Measurements from ENCODE around the gene OPCML. TPM values are rescaled to one million over a fixed set of nuclear protein-coding genes. Genes with fewer than 3 reads are reported as not detected.

Gene OPCML
- total and polyA plus RNA-seq, 2 donors (not counting 1 experiment from before 2014, with no cell fraction given), result 0.99 to 2.8 TPM

DNA sequence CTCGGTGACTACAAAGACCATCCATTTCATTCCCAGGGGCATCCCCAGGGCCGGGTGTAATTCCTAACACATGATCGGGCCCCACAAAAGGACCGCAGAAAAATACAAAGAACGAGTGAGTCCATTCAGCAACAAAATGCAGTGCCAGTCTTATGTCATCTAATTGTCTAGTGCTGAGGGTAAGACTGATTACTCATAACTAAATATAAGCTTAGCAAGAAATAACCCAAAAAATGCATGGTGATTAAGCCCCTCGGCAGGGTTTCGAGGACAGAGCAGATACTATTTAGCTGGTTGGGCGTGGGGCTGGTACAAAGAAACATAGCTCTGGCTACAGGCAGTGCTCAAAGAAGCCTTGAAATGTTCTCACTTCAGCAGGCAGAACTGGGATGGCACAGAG lies 1078.9 kb downstream of the OPCML start:
- H3K79me2 ChIP-seq (ENCODE audit: control insufficient read depth, insufficient read depth, low read length), result no peaks in the 10 kb centered on the region
- H3K9me3 ChIP-seq (ENCODE audit: control insufficient read depth, insufficient read depth, low read depth, low read length), result no peaks in the 10 kb centered on the region
- no peak overlapping the region for H3K9ac ChIP-seq (ENCODE audit: insufficient read depth, low read length)
- peaks cover 2% of the 10 kb centered on the region for H3K4me1 ChIP-seq (ENCODE audit: control insufficient read depth, extremely low read depth, insufficient read depth, low read length)
- H3K36me3 ChIP-seq (ENCODE audit: control insufficient read depth, insufficient read depth, low read length), result no peaks in the 10 kb centered on the region
- H3K4me3 ChIP-seq (replicated peaks in 1 of 4; ENCODE audit: control extremely low read depth in 1 of 4, insufficient read depth in 1 of 4, low read depth in 3 of 4, low read length in 4 of 4), result no peak overlapping the region
- peak in 1 of 2 donors; percentile 77 for DNase-seq (ENCODE audit: low read depth in 2 of 2)
- H4K20me1 ChIP-seq (ENCODE audit: control insufficient read depth, extremely low read depth, insufficient read depth, low read length), result no peaks in the 10 kb centered on the region
- no peak overlapping the region for H2AFZ ChIP-seq (ENCODE audit: low read length)
- no peak for TF ChIP-seq EZH2 (IDR thresholded peaks at IDR 0.05; ENCODE audit: low read length, missing control alignments)
- TF ChIP-seq, protein P1, sequence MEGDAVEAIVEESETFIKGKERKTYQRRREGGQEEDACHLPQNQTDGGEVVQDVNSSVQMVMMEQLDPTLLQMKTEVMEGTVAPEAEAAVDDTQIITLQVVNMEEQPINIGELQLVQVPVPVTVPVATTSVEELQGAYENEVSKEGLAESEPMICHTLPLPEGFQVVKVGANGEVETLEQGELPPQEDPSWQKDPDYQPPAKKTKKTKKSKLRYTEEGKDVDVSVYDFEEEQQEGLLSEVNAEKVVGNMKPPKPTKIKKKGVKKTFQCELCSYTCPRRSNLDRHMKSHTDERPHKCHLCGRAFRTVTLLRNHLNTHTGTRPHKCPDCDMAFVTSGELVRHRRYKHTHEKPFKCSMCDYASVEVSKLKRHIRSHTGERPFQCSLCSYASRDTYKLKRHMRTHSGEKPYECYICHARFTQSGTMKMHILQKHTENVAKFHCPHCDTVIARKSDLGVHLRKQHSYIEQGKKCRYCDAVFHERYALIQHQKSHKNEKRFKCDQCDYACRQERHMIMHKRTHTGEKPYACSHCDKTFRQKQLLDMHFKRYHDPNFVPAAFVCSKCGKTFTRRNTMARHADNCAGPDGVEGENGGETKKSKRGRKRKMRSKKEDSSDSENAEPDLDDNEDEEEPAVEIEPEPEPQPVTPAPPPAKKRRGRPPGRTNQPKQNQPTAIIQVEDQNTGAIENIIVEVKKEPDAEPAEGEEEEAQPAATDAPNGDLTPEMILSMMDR (conservative IDR thresholded peaks at IDR 0.05 in 1 of 2, IDR thresholded peaks at IDR 0.05 in 1 of 2; ENCODE audit: low read depth in 1 of 2, low read length in 2 of 2), result no peak
- no peak overlapping the region for H3K27ac ChIP-seq (ENCODE audit: insufficient read depth, low read length)
- no peaks in the 10 kb centered on the region for H3K27me3 ChIP-seq (ENCODE audit: control insufficient read depth, insufficient read depth, low read length)
- no peak overlapping the region for H3K4me2 ChIP-seq (ENCODE audit: extremely low read depth, insufficient read depth, low read length)

DNA sequence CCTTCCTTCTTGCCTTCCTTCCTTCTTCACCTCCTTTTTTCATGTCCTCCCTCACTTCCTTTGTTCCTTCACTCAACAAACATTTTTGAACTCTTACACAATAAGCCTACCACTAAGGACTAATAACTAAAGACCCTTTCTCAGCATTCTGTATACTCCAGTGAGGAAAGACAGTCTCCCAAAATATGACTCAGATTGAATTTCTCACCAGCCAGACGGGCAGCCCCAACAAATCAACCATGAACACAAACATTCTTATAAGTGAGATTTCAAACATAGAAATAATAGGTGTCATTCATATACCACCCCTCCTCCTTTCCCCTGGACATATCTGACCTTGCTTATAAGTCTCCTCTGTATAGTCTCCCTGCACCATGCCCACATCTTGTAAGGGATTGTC lies 1079.7 kb downstream of the OPCML start:
- TF ChIP-seq, protein P1 (conservative IDR thresholded peaks at IDR 0.05 in 1 of 2, IDR thresholded peaks at IDR 0.05 in 1 of 2; ENCODE audit: low read depth in 1 of 2, low read length in 2 of 2), result no peak
- TF ChIP-seq EZH2 (IDR thresholded peaks at IDR 0.05; ENCODE audit: low read length, missing control alignments), result no peak
- Histone ChIP-seq H3K27ac (ENCODE audit: insufficient read depth, low read length) (no peak overlapping the region), H3K36me3 (ENCODE audit: control insufficient read depth, insufficient read depth, low read length) (no peaks in the 10 kb centered on the region), H3K4me3 (replicated peaks in 1 of 4; ENCODE audit: control extremely low read depth in 1 of 4, insufficient read depth in 1 of 4, low read depth in 3 of 4, low read length in 4 of 4) (no peak overlapping the region), H3K79me2 (ENCODE audit: control insufficient read depth, insufficient read depth, low read length) (no peaks in the 10 kb centered on the region), H2AFZ (ENCODE audit: low read length) (no peak overlapping the region), H3K9me3 (ENCODE audit: control insufficient read depth, insufficient read depth, low read depth, low read length) (no peaks in the 10 kb centered on the region), H3K9ac (ENCODE audit: insufficient read depth, low read length) (no peak overlapping the region), H4K20me1 (ENCODE audit: control insufficient read depth, extremely low read depth, insufficient read depth, low read length) (no peaks in the 10 kb centered on the region), H3K27me3 (ENCODE audit: control insufficient read depth, insufficient read depth, low read length) (no peaks in the 10 kb centered on the region), H3K4me1 (ENCODE audit: control insufficient read depth, extremely low read depth, insufficient read depth, low read length) (peaks cover 2% of the 10 kb centered on the region), H3K4me2 (ENCODE audit: extremely low read depth, insufficient read depth, low read length) (no peak overlapping the region)
- peak in 1 of 2 donors; percentile 45 for DNase-seq (ENCODE audit: low read depth in 2 of 2)

DNA sequence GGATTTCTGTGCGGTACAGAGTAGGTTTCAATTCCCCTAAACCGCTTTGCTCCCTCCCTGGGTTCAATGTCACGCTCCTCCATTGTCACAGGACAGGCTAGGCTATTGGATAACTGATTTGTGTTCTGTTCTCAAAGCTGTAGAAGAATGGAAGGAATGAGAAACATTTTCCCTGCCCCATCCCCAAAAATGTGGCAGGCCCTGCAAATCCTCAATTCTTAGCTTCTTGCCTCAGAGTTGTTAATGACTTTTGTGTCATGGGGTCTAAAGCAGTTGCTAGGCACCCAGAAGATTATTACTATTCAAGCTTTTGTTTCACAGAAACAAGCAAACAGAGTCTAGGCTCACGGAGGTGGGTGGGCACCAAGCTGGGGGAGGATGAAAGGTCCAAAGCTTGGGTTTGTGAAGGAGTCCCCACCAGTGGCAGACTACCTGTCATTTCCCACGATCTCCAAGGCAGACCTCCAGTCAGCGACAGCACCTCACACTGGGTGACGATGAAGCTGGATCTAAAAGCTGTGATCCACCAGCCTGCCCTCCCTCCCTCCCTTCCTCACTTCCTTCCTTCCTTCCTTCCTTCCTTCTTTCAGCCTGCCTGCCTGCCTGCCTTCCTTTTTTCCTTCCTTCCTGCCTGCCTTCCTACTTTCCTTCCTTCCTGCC lies 1080.2 kb downstream of the OPCML start:
- no peak overlapping the region for H3K9ac ChIP-seq (ENCODE audit: insufficient read depth, low read length)
- peak in 1 of 2 donors; percentile 36 for DNase-seq (ENCODE audit: low read depth in 2 of 2)
- H3K9me3 ChIP-seq (ENCODE audit: control insufficient read depth, insufficient read depth, low read depth, low read length), result no peaks in the 10 kb centered on the region

More for the DNA sequence above, 1080.2 kb downstream of the OPCML start:
- TF ChIP-seq EZH2 (IDR thresholded peaks at IDR 0.05; ENCODE audit: low read length, missing control alignments), result no peak
- TF ChIP-seq, protein P1 (conservative IDR thresholded peaks at IDR 0.05 in 1 of 2, IDR thresholded peaks at IDR 0.05 in 1 of 2; ENCODE audit: low read depth in 1 of 2, low read length in 2 of 2), result no peak
- Histone ChIP-seq H2AFZ (ENCODE audit: low read length) (no peak overlapping the region), H3K27ac (ENCODE audit: insufficient read depth, low read length) (no peak overlapping the region), H3K4me3 (replicated peaks in 1 of 4; ENCODE audit: control extremely low read depth in 1 of 4, insufficient read depth in 1 of 4, low read depth in 3 of 4, low read length in 4 of 4) (no peak overlapping the region), H3K36me3 (ENCODE audit: control insufficient read depth, insufficient read depth, low read length) (no peaks in the 10 kb centered on the region), H3K4me1 (ENCODE audit: control insufficient read depth, extremely low read depth, insufficient read depth, low read length) (peaks cover 2% of the 10 kb centered on the region), H3K4me2 (ENCODE audit: extremely low read depth, insufficient read depth, low read length) (no peak overlapping the region), H4K20me1 (ENCODE audit: control insufficient read depth, extremely low read depth, insufficient read depth, low read length) (no peaks in the 10 kb centered on the region), H3K27me3 (ENCODE audit: control insufficient read depth, insufficient read depth, low read length) (no peaks in the 10 kb centered on the region), H3K79me2 (ENCODE audit: control insufficient read depth, insufficient read depth, low read length) (no peaks in the 10 kb centered on the region)
